ENCODE measurements around the gene KIAA0513. TPM values are rescaled to one million over a fixed set of nuclear protein-coding genes. Genes with fewer than 3 reads are reported as not detected.
"Not testable (repeated sequence)": the region's sequence is repeated elsewhere in the genome, so short reads cannot be mapped to it uniquely, and the experiment has no call there.

Gene KIAA0513
- polyA plus RNA-seq, 3 donors, result 3.9 to 5.3 (median 4.6) TPM

- no peak for DNase-seq (ENCODE audit: low read depth in 3 of 3, low spot score in 2 of 3)
These were observed 77.3 kb downstream of the KIAA0513 start for GRCh38 chr16:85104821-85105391.

DNA sequence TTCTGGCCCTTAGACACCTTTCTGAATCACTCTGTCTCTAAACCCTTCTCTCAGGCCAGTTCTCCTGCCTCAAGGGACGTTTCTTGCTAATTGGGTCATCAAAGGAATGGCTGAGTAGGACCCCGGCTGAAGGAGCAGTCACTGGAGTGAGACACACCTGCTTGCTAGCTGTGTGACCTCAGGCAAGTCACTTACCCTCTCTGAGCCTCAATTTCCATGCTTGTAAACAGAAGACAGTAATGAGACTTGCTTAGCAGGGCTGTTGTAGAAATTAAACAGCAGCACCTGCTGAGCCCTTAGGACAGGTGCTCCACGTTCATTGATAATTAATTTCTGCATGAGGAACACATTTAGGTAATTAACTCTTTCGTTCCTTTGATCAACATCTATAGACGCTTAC lies 77.9 kb downstream of the KIAA0513 start:
- DNase-seq (ENCODE audit: low read depth in 3 of 3, low spot score in 2 of 3), result no peak

- DNase-seq (ENCODE audit: low read depth in 3 of 3, low spot score in 2 of 3), result no peak
These were observed 79.5 kb downstream of the KIAA0513 start for GRCh38 chr16:85107083-85107482.

DNA sequence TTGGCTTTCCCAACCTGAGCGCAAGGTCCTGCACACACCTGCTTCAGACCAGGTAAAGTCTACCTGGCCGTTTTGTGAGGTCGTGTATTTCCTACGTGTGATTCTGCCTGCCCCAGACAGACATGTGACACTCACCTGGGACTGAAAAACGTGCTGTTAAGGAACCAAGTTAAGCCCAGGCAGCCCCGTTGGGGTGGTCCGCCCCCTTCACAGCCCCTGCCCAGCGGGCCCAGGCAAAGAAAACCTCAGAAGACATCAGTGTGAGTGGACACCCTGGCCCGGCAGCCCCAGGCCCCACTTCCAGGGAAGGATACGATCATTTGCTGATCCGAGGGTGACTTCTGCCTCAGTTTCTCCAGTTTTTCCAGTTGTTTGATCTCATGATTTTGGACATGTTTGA lies 79.9 kb downstream of the KIAA0513 start:
- no peak for DNase-seq (ENCODE audit: low read depth in 3 of 3, low spot score in 2 of 3)

GRCh38 chr16:85110105-85110504 lies 82.5 kb downstream of the KIAA0513 start:
- DNase-seq (ENCODE audit: low read depth in 3 of 3, low spot score in 2 of 3), result no peak

- no peak for DNase-seq (ENCODE audit: low read depth in 3 of 3, low spot score in 2 of 3)
These were observed 83.6 kb downstream of the KIAA0513 start for GRCh38 chr16:85111184-85111583.

DNA sequence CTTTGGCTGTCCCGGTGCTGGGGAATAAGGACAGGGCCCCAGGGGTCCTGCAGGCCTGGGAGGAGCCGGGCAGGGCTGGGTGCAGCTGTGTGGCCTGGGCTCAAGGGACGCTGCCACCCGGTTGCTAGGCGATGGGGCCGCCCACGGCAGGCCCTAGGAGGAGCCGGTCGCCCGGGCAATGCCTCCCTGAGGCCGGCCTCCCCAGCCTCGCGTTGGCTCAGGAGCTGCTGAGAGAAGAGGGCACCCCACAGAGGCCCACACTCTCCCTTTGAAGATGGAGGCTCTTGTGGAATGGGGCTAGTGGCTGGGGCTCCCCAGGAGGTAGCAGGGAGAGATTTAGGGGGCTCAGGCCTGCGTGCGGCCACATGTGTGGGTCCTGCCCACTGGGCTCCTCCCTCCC lies 84.8 kb downstream of the KIAA0513 start, which contains the start of gene CIBAR2:
Gene CIBAR2 (minus strand): TSS at position 109 of the 400 bp plus-strand sequence. CDS start 120 bp downstream, outside the sequence.
- no peak for DNase-seq (ENCODE audit: low read depth in 3 of 3, low spot score in 2 of 3)

GRCh38 chr16:85113168-85113733 lies 85.7 kb downstream of the KIAA0513 start:
- no peak for DNase-seq (ENCODE audit: low read depth in 3 of 3, low spot score in 2 of 3)

DNA sequence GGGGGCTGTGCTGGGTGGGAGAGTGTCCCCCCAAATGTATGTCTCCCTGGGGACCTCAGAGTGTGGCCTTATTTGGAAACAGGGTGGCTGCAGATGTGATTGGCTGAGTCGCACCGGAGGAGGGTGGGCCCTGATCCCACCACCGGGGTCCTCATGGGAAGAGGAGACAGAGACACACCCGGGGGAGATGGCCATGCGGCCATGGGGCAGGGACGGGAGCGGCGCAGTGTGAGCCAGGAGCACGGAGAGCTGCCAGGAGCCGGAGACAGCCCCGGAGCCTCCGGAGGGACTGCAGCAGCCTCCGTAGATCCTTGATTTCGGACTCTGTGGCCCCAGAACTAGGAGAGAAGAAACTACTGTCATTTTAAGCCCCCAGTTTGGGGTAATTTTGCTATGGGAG lies 86.3 kb downstream of the KIAA0513 start:
- DNase-seq (ENCODE audit: low read depth in 3 of 3, low spot score in 2 of 3), result no peak

- DNase-seq (ENCODE audit: low read depth in 3 of 3, low spot score in 2 of 3), result peak; percentile 71 to 78 (median 74)
These were observed 87.4 kb downstream of the KIAA0513 start for GRCh38 chr16:85114909-85115567.

DNA sequence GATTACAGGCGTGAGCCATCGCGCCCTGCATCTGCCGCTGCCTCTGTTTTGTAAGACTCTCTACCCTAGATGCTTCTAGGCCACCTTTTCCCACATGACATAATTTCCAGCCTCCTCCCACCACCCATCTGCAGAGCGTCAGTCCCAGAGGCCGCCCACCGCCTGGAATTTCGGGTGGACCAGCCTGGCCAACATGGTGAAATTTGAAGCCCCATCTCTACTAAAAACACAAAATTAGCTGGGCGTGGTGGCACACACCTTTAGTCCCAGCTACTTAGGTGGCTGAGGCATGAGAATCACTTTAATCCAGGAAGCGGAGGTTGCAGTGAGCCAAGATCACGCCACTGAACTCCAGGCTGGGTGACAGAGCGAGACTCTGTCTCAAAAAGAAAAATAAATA lies 89.8 kb downstream of the KIAA0513 start:
- DNase-seq (ENCODE audit: low read depth in 3 of 3, low spot score in 2 of 3), result no peak

GRCh38 chr16:85120006-85120340 lies 92.4 kb downstream of the KIAA0513 start:
- no peak for DNase-seq (ENCODE audit: low read depth in 3 of 3, low spot score in 2 of 3)

- not testable (repeated sequence) for DNase-seq (ENCODE audit: low read depth in 3 of 3, low spot score in 2 of 3)
These were observed 95.8 kb downstream of the KIAA0513 start for GRCh38 chr16:85123441-85123840.

GRCh38 chr16:85123891-85124635 lies 96.5 kb downstream of the KIAA0513 start:
- no peak for DNase-seq (ENCODE audit: low read depth in 3 of 3, low spot score in 2 of 3)

DNA sequence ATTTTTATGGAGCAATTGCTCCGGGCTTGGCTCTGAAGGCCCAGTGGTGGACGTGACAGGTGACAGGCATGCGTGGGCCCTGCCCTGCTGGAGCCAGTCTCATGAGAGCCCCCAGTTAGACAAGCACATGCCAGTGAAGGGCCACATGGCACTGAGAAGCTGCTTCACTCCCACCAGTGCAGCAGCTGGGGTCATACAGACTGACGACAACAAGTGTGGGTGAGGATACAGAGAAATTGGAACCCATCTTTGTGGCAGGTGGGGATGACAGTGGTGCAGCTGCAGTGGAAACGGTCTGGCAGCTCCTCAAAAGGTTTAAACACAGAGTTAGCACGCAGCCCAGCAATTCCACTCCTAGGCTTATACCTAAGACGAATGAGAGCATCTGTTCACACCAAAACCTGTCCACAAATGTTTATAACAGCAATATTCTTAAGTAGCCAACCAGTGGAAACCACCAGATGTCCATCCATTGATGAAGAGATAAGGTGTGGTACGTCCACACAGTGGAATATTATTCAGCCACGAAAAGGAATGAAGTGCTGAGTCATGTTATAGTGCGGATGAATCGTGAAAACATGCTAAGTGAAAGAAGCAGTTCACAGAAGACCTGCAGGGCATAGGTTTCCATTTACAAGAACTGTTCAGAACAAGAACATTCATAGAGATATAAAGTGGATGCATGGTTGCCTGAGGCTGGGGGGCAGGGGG lies 97.2 kb downstream of the KIAA0513 start:
- DNase-seq (ENCODE audit: low read depth in 3 of 3, low spot score in 2 of 3), result no peak

DNA sequence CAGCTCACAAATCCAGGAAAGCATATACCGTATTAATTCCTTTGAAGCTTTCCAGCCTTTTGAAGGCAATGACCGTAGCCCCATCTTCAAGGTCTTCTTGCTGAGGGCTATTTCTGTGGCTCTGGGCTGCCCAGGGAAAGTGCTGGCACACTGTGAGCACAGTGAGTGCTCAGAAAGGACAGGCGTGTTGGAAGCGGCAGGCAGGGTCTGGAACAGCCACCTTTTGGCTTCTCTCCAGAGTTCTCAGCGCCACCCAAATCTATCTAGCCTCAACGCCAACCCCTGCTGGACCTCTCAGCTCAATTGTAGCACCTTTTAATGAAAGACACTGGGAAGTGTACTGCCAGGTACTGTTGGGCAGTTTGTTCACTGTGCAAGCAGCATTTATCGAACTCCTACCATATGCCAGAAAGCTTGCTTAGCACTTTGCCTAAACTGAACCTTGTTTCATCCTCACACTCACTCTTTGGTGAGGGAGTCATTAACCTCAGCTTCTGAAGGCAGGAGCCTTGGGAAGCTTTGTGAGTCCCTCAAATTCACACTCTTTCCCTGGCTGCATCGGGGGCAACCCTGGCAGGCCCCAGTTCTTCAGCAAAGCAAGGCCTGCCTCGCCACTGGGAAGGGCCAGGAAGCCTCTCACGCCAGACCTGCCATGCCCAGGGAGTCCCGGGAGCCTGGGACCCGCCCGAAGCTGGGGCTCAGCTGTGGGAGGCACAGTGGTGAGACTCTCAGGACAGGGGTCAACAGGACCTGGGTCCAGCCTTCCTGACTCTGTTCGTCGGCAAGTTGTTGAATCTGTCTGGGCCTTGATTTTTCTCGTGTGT lies 98.2 kb downstream of the KIAA0513 start:
- no peak for DNase-seq (ENCODE audit: low read depth in 3 of 3, low spot score in 2 of 3)

- peak in 1 of 3 donors; percentile 33 for DNase-seq (ENCODE audit: low read depth in 3 of 3, low spot score in 2 of 3)
These were observed 98.8 kb downstream of the KIAA0513 start for GRCh38 chr16:85126394-85126704.

GRCh38 chr16:85126705-85127378 lies 99.2 kb downstream of the KIAA0513 start:
- peak in 2 of 3 donors; percentile 72 to 86 for DNase-seq (ENCODE audit: low read depth in 3 of 3, low spot score in 2 of 3)

DNA sequence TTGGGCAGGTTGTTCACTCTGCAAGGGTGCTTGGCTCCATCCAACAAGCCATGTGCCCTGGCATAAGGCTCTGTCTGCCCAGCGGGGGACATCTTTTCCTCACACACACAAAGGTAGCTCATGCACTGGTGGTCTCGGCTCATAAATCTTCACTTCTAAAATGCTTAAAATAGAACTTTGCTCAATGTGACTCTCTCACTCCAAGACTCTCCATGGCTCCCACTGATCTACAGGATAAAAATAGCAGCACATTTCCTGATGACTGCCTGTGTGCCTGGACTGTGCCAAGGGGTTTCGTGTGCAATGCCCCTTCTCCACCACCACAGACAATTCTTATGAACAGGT lies 99.8 kb downstream of the KIAA0513 start:
- DNase-seq (ENCODE audit: low read depth in 3 of 3, low spot score in 2 of 3), result no peak
